ENCODE results near the gene TBC1D16.

Gene TBC1D16, protein sequence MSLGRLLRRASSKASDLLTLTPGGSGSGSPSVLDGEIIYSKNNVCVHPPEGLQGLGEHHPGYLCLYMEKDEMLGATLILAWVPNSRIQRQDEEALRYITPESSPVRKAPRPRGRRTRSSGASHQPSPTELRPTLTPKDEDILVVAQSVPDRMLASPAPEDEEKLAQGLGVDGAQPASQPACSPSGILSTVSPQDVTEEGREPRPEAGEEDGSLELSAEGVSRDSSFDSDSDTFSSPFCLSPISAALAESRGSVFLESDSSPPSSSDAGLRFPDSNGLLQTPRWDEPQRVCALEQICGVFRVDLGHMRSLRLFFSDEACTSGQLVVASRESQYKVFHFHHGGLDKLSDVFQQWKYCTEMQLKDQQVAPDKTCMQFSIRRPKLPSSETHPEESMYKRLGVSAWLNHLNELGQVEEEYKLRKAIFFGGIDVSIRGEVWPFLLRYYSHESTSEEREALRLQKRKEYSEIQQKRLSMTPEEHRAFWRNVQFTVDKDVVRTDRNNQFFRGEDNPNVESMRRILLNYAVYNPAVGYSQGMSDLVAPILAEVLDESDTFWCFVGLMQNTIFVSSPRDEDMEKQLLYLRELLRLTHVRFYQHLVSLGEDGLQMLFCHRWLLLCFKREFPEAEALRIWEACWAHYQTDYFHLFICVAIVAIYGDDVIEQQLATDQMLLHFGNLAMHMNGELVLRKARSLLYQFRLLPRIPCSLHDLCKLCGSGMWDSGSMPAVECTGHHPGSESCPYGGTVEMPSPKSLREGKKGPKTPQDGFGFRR

GRCh38 chr17:80035687-80035936 is at the start of gene TBC1D16:
TSS of gene TBC1D16 (minus strand) at chr17:80035872. CDS start at chr17:80013547, 22,325 bp downstream.
- no peak for DNase-seq (ENCODE audit: low read depth)

GRCh38 chr17:80084773-80085172 is 49.1 kb upstream of the TBC1D16 start:
- no peak for DNase-seq (ENCODE audit: low read depth)

DNA sequence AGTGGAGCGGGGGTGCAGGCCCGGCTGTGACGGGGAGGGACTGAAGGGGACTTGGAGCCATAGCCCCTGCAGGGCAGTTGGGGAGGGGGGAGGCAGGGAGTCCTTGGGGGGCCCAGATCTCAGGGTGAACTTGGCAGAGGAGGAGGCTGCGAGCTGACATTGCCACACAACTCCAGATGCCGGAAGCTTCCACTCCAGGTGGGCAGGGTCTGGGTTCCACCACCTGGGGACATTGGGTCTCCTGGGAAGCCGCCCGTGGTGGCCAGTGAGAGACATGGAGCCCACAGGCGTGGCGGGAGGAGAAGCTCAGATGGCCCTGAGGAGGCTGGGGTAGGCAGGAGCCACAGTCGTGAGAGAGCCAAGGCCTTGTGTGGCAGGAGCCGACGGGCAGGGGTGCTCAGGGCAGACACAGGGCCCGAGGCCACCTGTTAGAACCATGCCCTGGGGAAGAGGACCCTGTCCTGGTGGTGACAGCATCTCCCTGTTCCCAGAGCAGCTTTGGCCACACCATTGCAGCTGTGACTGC is 47.5 kb upstream of the TBC1D16 start:
- no peak for DNase-seq (ENCODE audit: low read depth)

- peak; percentile 38 for DNase-seq (ENCODE audit: low read depth)
These were observed 46.9 kb upstream of the TBC1D16 start for GRCh38 chr17:80082403-80083135.

- no peak for DNase-seq (ENCODE audit: low read depth)
These were observed 45.9 kb upstream of the TBC1D16 start for GRCh38 chr17:80081596-80081995.

DNA sequence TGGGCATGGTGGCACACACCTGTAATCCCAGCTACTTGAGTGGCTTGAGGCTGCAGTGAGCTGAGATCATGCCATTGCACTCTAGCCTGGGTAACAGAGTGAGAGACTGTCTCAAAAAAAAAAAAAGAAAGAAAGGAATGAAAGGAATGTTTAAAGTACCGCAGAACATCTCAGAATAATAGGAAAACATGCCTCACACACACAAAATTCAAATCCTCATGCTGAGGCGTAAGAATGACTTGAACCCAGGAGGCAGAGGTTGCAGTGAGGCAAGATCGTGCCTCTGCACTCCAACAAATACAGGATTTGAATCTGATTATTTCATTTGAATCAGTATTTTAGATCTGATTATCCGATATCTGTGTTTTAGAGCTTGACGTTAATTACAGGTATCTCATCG is 44.4 kb upstream of the TBC1D16 start:
- DNase-seq (ENCODE audit: low read depth) = no peak

DNA sequence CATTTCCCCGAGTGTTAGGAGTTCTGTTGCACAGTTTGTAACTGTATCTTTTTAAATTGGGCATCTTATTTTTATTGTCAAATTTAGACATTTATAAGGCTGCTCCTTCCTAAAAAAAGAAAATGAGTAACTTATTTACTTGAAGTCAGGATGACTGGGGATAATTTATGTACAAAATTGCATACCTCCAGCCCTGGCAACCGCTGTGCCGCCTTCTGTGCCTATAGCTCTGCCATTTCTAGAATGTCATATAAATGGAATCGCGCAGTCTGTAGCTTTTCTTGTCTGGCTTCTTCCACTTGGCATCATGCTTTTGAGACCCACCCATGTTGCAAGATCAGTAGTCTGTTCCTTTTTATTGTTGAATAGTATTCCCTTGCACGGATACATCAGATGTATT is 36.7 kb upstream of the TBC1D16 start:
- no peak for DNase-seq (ENCODE audit: low read depth)

- DNase-seq (ENCODE audit: low read depth) = no peak
These were observed 35.6 kb upstream of the TBC1D16 start for GRCh38 chr17:80071116-80071841.

DNA sequence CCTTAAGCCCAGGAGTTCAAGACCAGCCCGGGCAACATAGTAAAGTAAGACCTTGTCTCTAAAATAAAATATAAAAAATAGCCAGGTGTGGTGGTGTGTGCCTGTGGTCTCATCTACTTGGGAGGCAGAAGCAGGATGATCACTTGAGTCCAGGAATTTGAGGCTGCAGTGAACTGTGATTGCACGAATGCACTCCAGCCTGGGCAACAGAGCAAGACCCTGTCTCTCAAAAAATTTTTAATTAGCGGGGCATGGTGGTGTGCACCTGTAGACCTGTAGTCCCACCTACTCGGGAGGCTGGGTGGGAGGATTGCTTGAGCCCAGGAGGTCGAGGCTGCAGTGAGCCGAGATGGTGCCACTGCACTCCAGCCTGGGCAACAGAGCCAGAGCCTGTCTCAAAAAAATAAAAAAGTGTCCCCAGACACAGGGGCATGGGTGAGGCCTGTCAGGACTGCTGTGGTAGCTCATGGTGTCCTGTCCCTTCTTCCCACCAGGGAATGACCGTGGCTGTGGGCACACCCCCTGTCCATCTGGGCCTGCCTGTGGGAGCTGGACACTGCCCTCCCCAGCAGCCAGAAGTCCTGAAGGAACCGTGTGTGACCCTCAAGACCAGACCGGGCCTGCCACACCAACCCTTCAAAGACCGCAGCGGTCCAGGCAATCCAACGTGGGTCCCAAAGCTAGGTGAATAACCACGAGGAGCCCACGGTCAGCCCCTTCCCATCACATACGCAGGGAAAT is 34.9 kb upstream of the TBC1D16 start:
- no peak for DNase-seq (ENCODE audit: low read depth)

GRCh38 chr17:80068301-80069222 is 32.9 kb upstream of the TBC1D16 start:
- DNase-seq (ENCODE audit: low read depth) = no peak

DNA sequence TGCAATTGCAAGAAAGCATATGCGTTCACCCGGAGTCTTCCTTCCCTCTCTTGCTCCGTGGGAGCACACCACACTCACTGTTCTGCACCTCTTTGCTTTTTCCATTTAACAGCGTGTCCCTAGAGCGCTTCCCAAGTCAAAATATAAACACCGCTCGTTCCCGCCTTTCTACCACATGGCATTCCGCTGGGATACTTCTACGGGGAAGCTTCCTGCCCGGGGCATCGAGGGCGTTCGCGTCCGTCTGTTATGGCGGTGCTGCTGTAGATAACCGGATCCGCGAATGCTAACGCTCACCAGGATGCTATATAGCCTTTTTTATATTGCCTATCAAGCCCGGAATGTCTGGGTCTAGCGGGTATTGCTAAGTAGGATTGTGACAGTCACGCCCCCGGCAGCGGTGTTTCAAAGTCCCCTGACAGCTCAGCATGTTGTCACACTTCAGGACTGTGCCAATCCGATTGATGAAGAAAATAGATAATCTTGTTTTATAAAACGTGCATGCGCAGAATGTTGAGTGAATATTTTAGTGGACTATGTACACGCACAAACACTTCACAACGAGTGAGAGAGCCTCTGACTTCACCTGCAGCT is 31.8 kb upstream of the TBC1D16 start:
- no peak for DNase-seq (ENCODE audit: low read depth)

DNA sequence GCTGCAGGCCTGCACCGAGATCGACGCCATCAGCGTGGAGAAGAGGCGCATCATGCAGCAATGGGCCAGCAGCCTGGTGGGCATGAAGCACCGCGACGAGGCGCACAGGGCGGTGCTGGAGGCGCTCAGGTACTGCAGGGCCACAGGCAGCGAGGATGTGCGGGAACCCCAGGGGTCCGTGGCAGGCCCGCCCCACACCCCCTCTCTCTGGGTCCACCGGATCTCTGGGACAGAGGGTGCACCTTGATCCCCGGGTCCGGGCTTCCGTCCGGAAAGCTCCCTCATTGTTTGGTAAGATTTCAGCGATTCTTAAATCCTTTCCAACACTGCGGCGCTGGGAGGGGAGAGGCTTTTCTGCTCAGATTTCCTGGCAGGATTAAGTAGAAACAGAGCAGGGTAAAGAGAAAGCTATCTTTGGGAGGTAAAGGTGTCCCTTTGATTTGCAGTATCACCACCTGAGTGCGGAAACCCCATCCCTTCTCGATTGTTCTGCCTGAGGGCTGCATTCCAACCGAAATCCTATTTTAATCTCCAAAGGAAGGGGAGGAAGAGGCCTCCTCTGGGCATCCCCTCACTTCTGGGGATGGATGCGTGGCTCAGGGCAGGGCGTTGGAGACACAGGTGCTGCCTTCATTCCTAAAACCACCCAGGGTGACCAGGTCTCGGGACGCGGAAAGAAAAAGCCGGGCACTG is 30.0 kb upstream of the TBC1D16 start:
- no peak for DNase-seq (ENCODE audit: low read depth)

GRCh38 chr17:80064696-80065095 is 29.0 kb upstream of the TBC1D16 start:
- no peak for DNase-seq (ENCODE audit: low read depth)

DNA sequence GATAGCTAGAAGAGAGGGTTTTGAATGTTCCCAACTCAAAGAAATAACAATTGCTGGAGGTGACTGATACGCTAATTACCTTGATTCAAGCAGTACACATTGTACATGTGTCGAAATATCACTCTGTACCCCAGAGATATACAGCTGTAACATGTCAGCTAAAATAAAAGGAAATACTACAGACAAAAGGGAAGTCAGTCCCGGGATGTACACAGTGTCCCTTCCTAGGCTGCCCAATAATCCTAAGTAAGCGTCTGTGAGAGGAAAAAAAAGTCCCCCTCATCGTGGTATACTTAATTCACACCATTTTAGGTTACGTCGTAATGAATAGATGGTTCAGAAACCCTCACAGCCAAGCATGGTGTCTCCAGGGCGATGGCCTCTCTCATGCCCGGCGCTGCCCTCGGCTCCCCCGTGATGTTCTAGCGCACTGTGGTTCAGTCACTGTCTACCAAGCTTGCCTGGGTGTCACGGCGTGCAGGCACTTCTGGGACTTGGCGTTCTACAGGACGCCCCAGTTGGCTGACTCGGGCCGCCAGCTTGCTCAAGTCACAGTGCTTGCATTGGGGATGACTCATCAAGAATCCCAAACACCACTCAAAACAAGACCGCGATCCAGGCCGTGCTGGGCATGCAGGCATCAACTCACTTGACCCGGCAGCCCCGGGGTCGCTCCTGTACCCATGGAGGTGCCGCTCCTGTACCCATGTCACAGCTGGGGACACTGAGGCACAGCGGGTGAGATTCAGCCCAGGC is 28.3 kb upstream of the TBC1D16 start:
- no peak for DNase-seq (ENCODE audit: low read depth)

- DNase-seq (ENCODE audit: low read depth) = no peak
These were observed 25.7 kb upstream of the TBC1D16 start for GRCh38 chr17:80061421-80061820.

DNA sequence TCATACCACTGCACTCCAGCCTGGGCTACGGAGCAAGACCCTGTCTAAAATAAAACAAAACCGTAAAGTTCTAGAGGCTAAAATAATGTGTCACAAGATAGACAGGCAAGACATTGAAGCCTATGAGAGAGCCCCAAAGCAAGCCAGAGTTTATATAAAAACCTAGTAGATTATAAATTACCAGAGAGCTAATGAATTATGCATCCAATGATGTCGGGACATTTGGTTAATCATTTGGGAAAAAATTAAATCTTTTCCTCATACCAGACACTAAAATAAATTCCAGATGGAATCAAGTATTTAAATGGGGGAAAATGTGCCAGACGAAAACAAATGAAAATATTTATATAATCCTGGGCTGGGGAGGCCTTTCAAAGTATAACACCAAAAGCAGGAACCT is 25.0 kb upstream of the TBC1D16 start:
- DNase-seq (ENCODE audit: low read depth) = no peak

- no peak for DNase-seq (ENCODE audit: low read depth)
These were observed 22.8 kb upstream of the TBC1D16 start for GRCh38 chr17:80058311-80058955.

GRCh38 chr17:80055597-80055996 is 19.9 kb upstream of the TBC1D16 start:
- no peak for DNase-seq (ENCODE audit: low read depth)
